Measurements from ENCODE around the gene TMEM200C.

The TMEM200C gene

GRCh38 chr18:5895299-5895875, at the start of gene TMEM200C:
TMEM200C (minus strand) TSS chr18:5895522; CDS start chr18:5892063, 3,459 bp downstream.
- peak; percentile 85 for DNase-seq (ENCODE audit: low spot score)

- no peak for DNase-seq (ENCODE audit: low spot score)
Observed at GRCh38 chr18:5944448-5944847, 49.1 kb upstream of the TMEM200C start.

- no peak for DNase-seq (ENCODE audit: low spot score)
Observed at GRCh38 chr18:5943514-5943913, 48.2 kb upstream of the TMEM200C start.

- no peak for DNase-seq (ENCODE audit: low spot score)
Observed at GRCh38 chr18:5942591-5942990, 47.3 kb upstream of the TMEM200C start.

GRCh38 chr18:5941890-5942289, 46.6 kb upstream of the TMEM200C start:
- DNase-seq (ENCODE audit: low spot score): no peak

GRCh38 chr18:5939801-5940667, 44.7 kb upstream of the TMEM200C start:
- DNase-seq (ENCODE audit: low spot score): no peak

- no peak for DNase-seq (ENCODE audit: low spot score)
Observed at GRCh38 chr18:5937795-5938194, 42.5 kb upstream of the TMEM200C start.

- DNase-seq (ENCODE audit: low spot score): no peak
Observed at GRCh38 chr18:5937121-5937520, 41.8 kb upstream of the TMEM200C start.

GRCh38 chr18:5930789-5931188, 35.5 kb upstream of the TMEM200C start:
- DNase-seq (ENCODE audit: low spot score): no peak

GRCh38 chr18:5918205-5918858, 23.0 kb upstream of the TMEM200C start:
- no peak for DNase-seq (ENCODE audit: low spot score)

- DNase-seq (ENCODE audit: low spot score): no peak
Observed at GRCh38 chr18:5914951-5915350, 19.6 kb upstream of the TMEM200C start.

GRCh38 chr18:5914016-5914415, 18.7 kb upstream of the TMEM200C start:
- no peak for DNase-seq (ENCODE audit: low spot score)

- DNase-seq (ENCODE audit: low spot score): no peak
Observed at GRCh38 chr18:5912566-5912965, 17.2 kb upstream of the TMEM200C start.

GRCh38 chr18:5909125-5909524, 13.8 kb upstream of the TMEM200C start:
- DNase-seq (ENCODE audit: low spot score): no peak

GRCh38 chr18:5903386-5903785, 8.1 kb upstream of the TMEM200C start:
- DNase-seq (ENCODE audit: low spot score): no peak

- DNase-seq (ENCODE audit: low spot score): no peak
Observed at GRCh38 chr18:5900262-5900661, 4.9 kb upstream of the TMEM200C start.

GRCh38 chr18:5899835-5900234, 4.5 kb upstream of the TMEM200C start:
- no peak for DNase-seq (ENCODE audit: low spot score)

GRCh38 chr18:5895876-5896740, 786 bp upstream of the TMEM200C start:
- DNase-seq (ENCODE audit: low spot score): peak; percentile 84

- DNase-seq (ENCODE audit: low spot score): peak; percentile 73
Observed at GRCh38 chr18:5894611-5895298, 567 bp downstream of the TMEM200C start.

- DNase-seq (ENCODE audit: low spot score): no peak
Observed at GRCh38 chr18:5893956-5894610, 1.2 kb downstream of the TMEM200C start.

Data from ecto neural progenitor cell (in vitro differentiated cells).